ENCODE data around the gene ZSWIM9. TPM values are rescaled to one million over a fixed set of nuclear protein-coding genes. Genes with fewer than 3 reads are reported as not detected.

The ZSWIM9 gene
- 2.4 TPM for polyA plus RNA-seq

GRCh38 chr19:48169939-48170803 is at the start of gene ZSWIM9, which contains the start of gene LIG1:
Gene ZSWIM9, plus strand, starts transcription at chr19:48170680. Its CDS starts 1,123 bp downstream, at chr19:48171803.
Gene LIG1, minus strand, starts transcription at chr19:48170344. Its CDS starts 4,778 bp downstream, at chr19:48165566.
- Mint-ChIP-seq H3K4me3 (peak within 1 kb of the TSS; percentile 88 to 98 (median 97)), H3K4me1 (peaks cover 12 to 19% (median 17%) of the 10 kb centered on the region in 3 donors), H3K27me3 (no peaks in the 10 kb centered on the region), H3K9me3 (no peaks in the 10 kb centered on the region), H3K36me3 (peaks cover 2% of the 10 kb centered on the region), H3K27ac (peak within 1 kb of the TSS; percentile 84 to 99 (median 94))

- Mint-ChIP-seq H3K4me1 (peaks cover 14 to 18% (median 15%) of the 10 kb centered on the region in 3 donors), H3K4me3 (no peak overlapping the region), H3K27ac (no peak overlapping the region), H3K9me3 (no peaks in the 10 kb centered on the region), H3K36me3 (peaks cover 15% of the 10 kb centered on the region), H3K27me3 (no peaks in the 10 kb centered on the region)
Observed at GRCh38 chr19:48121066-48121465, 49.4 kb upstream of the ZSWIM9 start.

GRCh38 chr19:48121909-48122371 is 48.5 kb upstream of the ZSWIM9 start:
- Mint-ChIP-seq H3K36me3 (peaks cover 15% of the 10 kb centered on the region), H3K4me1 (peaks cover 14 to 18% (median 15%) of the 10 kb centered on the region in 3 donors), H3K27ac (peak overlapping the region in 2 of 3 donors; percentile 31 to 91), H3K4me3 (peak overlapping the region in 3 of 4 donors; percentile 52 to 84 (median 60)), H3K9me3 (no peaks in the 10 kb centered on the region), H3K27me3 (no peaks in the 10 kb centered on the region)

GRCh38 chr19:48122421-48122820 is 48.1 kb upstream of the ZSWIM9 start:
- Mint-ChIP-seq H3K36me3 (peaks cover 15% of the 10 kb centered on the region), H3K4me1 (peaks cover 14 to 18% (median 14%) of the 10 kb centered on the region in 3 donors), H3K9me3 (no peaks in the 10 kb centered on the region), H3K27me3 (no peaks in the 10 kb centered on the region), H3K4me3 (peak overlapping the region in 3 of 4 donors; percentile 52 to 84 (median 60)), H3K27ac (peak overlapping the region; percentile 2 to 91 (median 31))

GRCh38 chr19:48123907-48124651 is 46.4 kb upstream of the ZSWIM9 start:
- Mint-ChIP-seq H3K27me3 (no peaks in the 10 kb centered on the region), H3K4me1 (peaks cover 7 to 9% (median 7%) of the 10 kb centered on the region in 3 donors), H3K36me3 (peaks cover 19% of the 10 kb centered on the region), H3K4me3 (no peak overlapping the region), H3K9me3 (no peaks in the 10 kb centered on the region), H3K27ac (no peak overlapping the region)

GRCh38 chr19:48127561-48127960 is 42.9 kb upstream of the ZSWIM9 start:
- peaks cover 18% of the 10 kb centered on the region for H3K36me3 Mint-ChIP-seq
- peak overlapping the region in 1 of 4 donors; percentile 47 for H3K4me3 Mint-ChIP-seq

GRCh38 chr19:48133094-48133493 is 37.4 kb upstream of the ZSWIM9 start:
- Mint-ChIP-seq H3K36me3 (peaks cover 15% of the 10 kb centered on the region), H3K27ac (no peak overlapping the region), H3K4me1 (no peaks in the 10 kb centered on the region), H3K4me3 (no peak overlapping the region), H3K9me3 (no peaks in the 10 kb centered on the region), H3K27me3 (no peaks in the 10 kb centered on the region)

More at GRCh38 chr19:48127561-48127960, 42.9 kb upstream of the ZSWIM9 start:
- Mint-ChIP-seq H3K9me3 (no peaks in the 10 kb centered on the region), H3K4me1 (peaks cover 0 to under 1% (median 0%) of the 10 kb centered on the region in 3 donors), H3K27me3 (no peaks in the 10 kb centered on the region), H3K27ac (no peak overlapping the region)

GRCh38 chr19:48135411-48135810 is 35.1 kb upstream of the ZSWIM9 start:
- Mint-ChIP-seq H3K36me3 (peaks cover 11% of the 10 kb centered on the region), H3K27me3 (no peaks in the 10 kb centered on the region), H3K27ac (no peak overlapping the region), H3K4me1 (no peaks in the 10 kb centered on the region), H3K4me3 (no peak overlapping the region), H3K9me3 (no peaks in the 10 kb centered on the region)

GRCh38 chr19:48136547-48136946 is 33.9 kb upstream of the ZSWIM9 start:
- Mint-ChIP-seq H3K27ac (no peak overlapping the region), H3K4me3 (no peak overlapping the region)

GRCh38 chr19:48137411-48137810 is 33.1 kb upstream of the ZSWIM9 start:
- H3K4me3 Mint-ChIP-seq: no peak overlapping the region
- H3K27ac Mint-ChIP-seq: no peak overlapping the region
- no peaks in the 10 kb centered on the region for H3K27me3 Mint-ChIP-seq
- peaks cover 11% of the 10 kb centered on the region for H3K36me3 Mint-ChIP-seq
- no peaks in the 10 kb centered on the region for H3K9me3 Mint-ChIP-seq
- no peaks in the 10 kb centered on the region for H3K4me1 Mint-ChIP-seq

More at GRCh38 chr19:48136547-48136946, 33.9 kb upstream of the ZSWIM9 start:
- Mint-ChIP-seq H3K9me3 (no peaks in the 10 kb centered on the region), H3K27me3 (no peaks in the 10 kb centered on the region), H3K36me3 (peaks cover 11% of the 10 kb centered on the region), H3K4me1 (no peaks in the 10 kb centered on the region)

- Mint-ChIP-seq H3K36me3 (peaks cover 12% of the 10 kb centered on the region), H3K27ac (no peak overlapping the region), H3K27me3 (no peaks in the 10 kb centered on the region), H3K4me3 (no peak overlapping the region), H3K9me3 (no peaks in the 10 kb centered on the region), H3K4me1 (no peaks in the 10 kb centered on the region)
Observed at GRCh38 chr19:48139053-48139452, 31.4 kb upstream of the ZSWIM9 start.

- Mint-ChIP-seq H3K36me3 (peaks cover 9% of the 10 kb centered on the region), H3K27ac (no peak overlapping the region), H3K27me3 (no peaks in the 10 kb centered on the region), H3K9me3 (no peaks in the 10 kb centered on the region), H3K4me1 (peaks cover 0 to 2% (median 0%) of the 10 kb centered on the region in 3 donors), H3K4me3 (no peak overlapping the region)
Observed at GRCh38 chr19:48147597-48148175, 22.8 kb upstream of the ZSWIM9 start.

GRCh38 chr19:48148576-48148975 is 21.9 kb upstream of the ZSWIM9 start:
- no peaks in the 10 kb centered on the region for H3K9me3 Mint-ChIP-seq
- H3K4me1 Mint-ChIP-seq: peaks cover 0 to 2% (median 0%) of the 10 kb centered on the region in 3 donors
- no peak overlapping the region for H3K27ac Mint-ChIP-seq
- H3K27me3 Mint-ChIP-seq: no peaks in the 10 kb centered on the region
- H3K4me3 Mint-ChIP-seq: no peak overlapping the region
- H3K36me3 Mint-ChIP-seq: peaks cover 9% of the 10 kb centered on the region

GRCh38 chr19:48149430-48149829 is 21.1 kb upstream of the ZSWIM9 start:
- Mint-ChIP-seq H3K9me3 (no peaks in the 10 kb centered on the region), H3K27me3 (no peaks in the 10 kb centered on the region), H3K36me3 (peaks cover 4% of the 10 kb centered on the region), H3K4me1 (no peaks in the 10 kb centered on the region), H3K27ac (no peak overlapping the region), H3K4me3 (no peak overlapping the region)

GRCh38 chr19:48152551-48152950 is 17.9 kb upstream of the ZSWIM9 start:
- no peaks in the 10 kb centered on the region for H3K9me3 Mint-ChIP-seq
- H3K27me3 Mint-ChIP-seq: no peaks in the 10 kb centered on the region
- peaks cover 8% of the 10 kb centered on the region for H3K36me3 Mint-ChIP-seq
- H3K4me1 Mint-ChIP-seq: no peaks in the 10 kb centered on the region
- peak overlapping the region in 1 of 3 donors; percentile 5 for H3K27ac Mint-ChIP-seq
- no peak overlapping the region for H3K4me3 Mint-ChIP-seq

Data from IgD-negative memory B cell (primary cell).